Activated CD4-positive, alpha-beta T cell treated with anti-CD3 and anti-CD28 coated beads for 24 hours (primary cell): Measurements from ENCODE around the gene CARD14.
A peak's percentile ranks its signal among the peaks of the same experiment; 100 is the strongest.
"Not testable (repeated sequence)": the region's sequence is repeated elsewhere in the genome, so short reads cannot be mapped to it uniquely, and the experiment has no call there.

Experiments used
- DNase-seq, 2 donors: peaks; one replicate each; pipeline ENCODE4 v3.0.0-alpha.2; 2020; ENCODE audit warnings: low read depth in 2 of 2

The CARD14 gene

GRCh38 chr17:80183581-80184422 lies 14.0 kb downstream of the CARD14 start:
- no peak for DNase-seq

GRCh38 chr17:80184423-80184714 lies 14.5 kb downstream of the CARD14 start:
- DNase-seq: no peak

- no peak for DNase-seq
Measured at GRCh38 chr17:80185968-80186367, 16.1 kb downstream of the CARD14 start.

GRCh38 chr17:80187090-80187489 lies 17.3 kb downstream of the CARD14 start:
- no peak for DNase-seq

GRCh38 chr17:80187515-80187941 lies 17.7 kb downstream of the CARD14 start:
- DNase-seq: no peak

- DNase-seq: no peak
Measured at GRCh38 chr17:80189611-80190010, 19.8 kb downstream of the CARD14 start.

- DNase-seq: no peak
Measured at GRCh38 chr17:80190716-80191115, 20.9 kb downstream of the CARD14 start.

- DNase-seq: no peak
Measured at GRCh38 chr17:80191192-80191591, 21.4 kb downstream of the CARD14 start.

- no peak for DNase-seq
Measured at GRCh38 chr17:80191865-80192661, 22.2 kb downstream of the CARD14 start.

- no peak for DNase-seq
Measured at GRCh38 chr17:80195141-80195540, 25.3 kb downstream of the CARD14 start.

GRCh38 chr17:80195671-80196529 lies 26.1 kb downstream of the CARD14 start:
- peak; percentile 30 to 43 for DNase-seq

- DNase-seq: no peak
Measured at GRCh38 chr17:80196652-80197051, 26.8 kb downstream of the CARD14 start.

- no peak for DNase-seq
Measured at GRCh38 chr17:80198144-80198661, 28.4 kb downstream of the CARD14 start.

- not testable (repeated sequence) for DNase-seq
Measured at GRCh38 chr17:80199295-80199694, 29.5 kb downstream of the CARD14 start.

- DNase-seq: no peak
Measured at GRCh38 chr17:80201446-80201845, 31.6 kb downstream of the CARD14 start.

- no peak for DNase-seq
Measured at GRCh38 chr17:80202197-80202596, 32.4 kb downstream of the CARD14 start.

- no peak for DNase-seq
Measured at GRCh38 chr17:80203471-80203963, 33.7 kb downstream of the CARD14 start.

GRCh38 chr17:80204626-80205468 lies 35.0 kb downstream of the CARD14 start:
- no peak for DNase-seq

GRCh38 chr17:80205811-80206210 lies 36.0 kb downstream of the CARD14 start:
- no peak for DNase-seq

- no peak for DNase-seq
Measured at GRCh38 chr17:80208050-80208449, 38.2 kb downstream of the CARD14 start.

GRCh38 chr17:80209765-80210164 lies 39.9 kb downstream of the CARD14 start:
- DNase-seq: no peak
